Cardiac fibroblast (primary cell): ENCODE results near the gene KMT2E.

Experiments
- DNase-seq, 2 donors: peaks; one replicate each; pipeline versions ENCODE4 v3.0.0 to v3.0.0-alpha.2; 2010; ENCODE audit warnings: low read depth in 2 of 2
- H3K4me3 ChIP-seq, 2 donors: replicated peaks in 1 of 2; 1 replicate in 1 of 2; 2 replicates in 1 of 2; pipeline ENCODE4 v1.5.1; 2011; ENCODE audit warnings: low read depth in 2 of 2, low read length in 2 of 2, mild to moderate bottlenecking in 2 of 2, moderate library complexity in 1 of 2
- CTCF ChIP-seq: IDR thresholded peaks from one replicate; pipeline ENCODE4 v1.5.1; 2011; ENCODE audit warnings: low read depth, mild to moderate bottlenecking, low read length, inconsistent platforms

KMT2E gene

GRCh38 chr7:105112440-105113418, 98.7 kb downstream of the KMT2E start:
- DNase-seq, result no peak
- no peak for TF ChIP-seq CTCF
- no peak overlapping the region for H3K4me3 ChIP-seq

GRCh38 chr7:105118612-105119600, 104.9 kb downstream of the KMT2E start:
- DNase-seq, result no peak
- H3K4me3 ChIP-seq, result no peak overlapping the region
- TF ChIP-seq CTCF, result no peak

GRCh38 chr7:105122619-105123018, 108.6 kb downstream of the KMT2E start:
- DNase-seq, result no peak
- no peak overlapping the region for H3K4me3 ChIP-seq
- no peak for TF ChIP-seq CTCF

- no peak for DNase-seq
- no peak for TF ChIP-seq CTCF
- no peak overlapping the region for H3K4me3 ChIP-seq
Measured at GRCh38 chr7:105125745-105126144, 111.7 kb downstream of the KMT2E start.

- no peak for TF ChIP-seq CTCF
- H3K4me3 ChIP-seq, result no peak overlapping the region
- no peak for DNase-seq
Measured at GRCh38 chr7:105126436-105126975, 112.5 kb downstream of the KMT2E start.

GRCh38 chr7:105127179-105127578, 113.2 kb downstream of the KMT2E start:
- no peak for TF ChIP-seq CTCF
- no peak for DNase-seq
- no peak overlapping the region for H3K4me3 ChIP-seq
